NCI-H2081 treated with DMSO at 0.1 percent for 48 hours (cell line): ENCODE results near the gene CD63.

Experiments
- DNase-seq: peaks from one replicate; lab custom pipeline; 2025; lab: John Stamatoyannopoulos, UW

The CD63 gene

DNA sequence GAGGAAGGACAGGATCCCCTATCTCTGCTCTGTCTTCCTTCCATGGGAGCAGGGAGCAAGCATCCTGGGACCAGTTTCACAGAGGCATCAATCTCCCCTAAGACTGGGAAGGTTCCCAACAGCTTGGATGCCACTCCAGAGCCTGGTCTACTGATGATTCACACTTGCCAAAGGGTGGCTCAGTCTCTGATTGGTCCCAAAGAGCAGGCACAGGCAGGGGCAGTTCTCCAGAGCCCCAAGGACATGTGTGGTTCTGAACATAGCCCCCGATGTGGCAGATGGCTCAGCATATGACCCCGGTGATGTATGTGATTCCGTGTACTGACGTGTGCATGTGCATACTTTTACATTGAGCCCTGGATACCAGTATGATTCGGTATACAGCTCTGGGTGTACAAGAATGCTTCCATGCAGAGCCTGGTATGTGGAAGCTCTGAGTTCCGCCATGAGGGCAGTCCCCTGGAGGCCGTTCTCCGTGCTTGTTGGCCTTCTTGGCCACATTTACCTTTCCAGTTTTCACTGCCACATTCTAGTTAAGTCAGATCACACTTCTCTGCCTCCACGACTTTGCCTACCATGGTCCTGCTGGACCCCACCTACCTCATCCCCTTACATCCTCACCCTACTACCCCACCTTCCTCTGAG is 42.3 kb downstream of the CD63 start:
- no peak for DNase-seq

DNA sequence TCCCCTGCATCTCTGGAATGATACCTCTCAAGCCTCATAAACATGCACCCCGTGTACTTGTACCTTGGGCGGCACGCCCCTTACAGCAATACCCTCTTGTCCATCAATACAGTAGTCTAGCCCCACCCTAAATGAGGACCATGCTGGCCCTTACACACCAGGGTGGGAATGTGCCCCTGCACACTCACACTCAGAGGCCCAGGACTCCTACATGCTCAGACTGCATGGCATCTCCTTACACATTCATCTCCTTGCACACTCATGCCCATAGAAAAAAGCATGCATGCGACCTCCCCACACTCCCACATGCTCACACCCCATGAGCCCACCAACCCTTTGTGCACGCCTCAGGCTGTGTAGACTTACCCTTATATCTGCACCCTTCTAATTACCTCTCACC is 43.1 kb downstream of the CD63 start:
- no peak for DNase-seq

GRCh38 chr12:55684761-55685370 is 43.9 kb downstream of the CD63 start:
- no peak for DNase-seq

GRCh38 chr12:55683676-55684075 is 45.1 kb downstream of the CD63 start:
- no peak for DNase-seq

GRCh38 chr12:55682087-55682796 is 46.6 kb downstream of the CD63 start:
- no peak for DNase-seq

GRCh38 chr12:55681142-55682077 is 47.4 kb downstream of the CD63 start:
- DNase-seq: no peak

DNA sequence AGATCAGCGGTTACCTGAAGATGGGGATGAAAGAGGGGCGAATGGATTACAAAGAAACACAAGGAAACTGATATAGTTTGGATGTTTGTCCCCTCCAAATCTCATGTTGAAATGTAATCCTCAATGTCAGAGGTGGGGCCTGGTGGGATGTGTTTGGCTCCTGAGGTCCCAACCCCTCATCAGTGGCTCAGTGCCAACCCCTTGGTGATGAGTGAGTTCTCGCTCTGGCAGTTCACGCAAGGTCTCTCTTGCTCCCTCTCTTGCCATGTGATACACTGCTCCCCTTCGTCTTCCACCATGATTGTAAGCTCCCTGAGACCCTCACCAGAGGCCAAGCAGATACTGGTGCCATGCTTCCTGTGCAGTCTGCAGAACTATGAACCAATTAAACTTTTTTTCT is 49.1 kb downstream of the CD63 start:
- DNase-seq: no peak

- no peak for DNase-seq
These were observed 52.1 kb downstream of the CD63 start for GRCh38 chr12:55676707-55677106.

- no peak for DNase-seq
These were observed 53.1 kb downstream of the CD63 start for GRCh38 chr12:55675666-55676065.
